ENCODE data around the gene SASH3. TPM values are rescaled to one million over a fixed set of nuclear protein-coding genes. Genes with fewer than 3 reads are reported as not detected.

SASH3 gene
- polyA plus RNA-seq, 1 donor: 3.1 TPM

- DNase-seq: no peak
Measured at GRCh38 chrX:129760155-129760554, 19.6 kb upstream of the SASH3 start.

GRCh38 chrX:129760981-129761380, 18.8 kb upstream of the SASH3 start:
- no peak for DNase-seq

- DNase-seq: no peak
Measured at GRCh38 chrX:129761596-129761995, 18.2 kb upstream of the SASH3 start.

- no peak for DNase-seq
Measured at GRCh38 chrX:129762448-129762847, 17.3 kb upstream of the SASH3 start.

- no peak for DNase-seq
Measured at GRCh38 chrX:129763666-129764065, 16.1 kb upstream of the SASH3 start.

GRCh38 chrX:129768186-129768585, 11.6 kb upstream of the SASH3 start:
- no peak for DNase-seq

GRCh38 chrX:129768586-129769466, 10.9 kb upstream of the SASH3 start:
- no peak for DNase-seq

GRCh38 chrX:129769467-129770154, 10.1 kb upstream of the SASH3 start:
- DNase-seq: no peak

GRCh38 chrX:129771266-129771995, 8.3 kb upstream of the SASH3 start:
- DNase-seq: no peak

- DNase-seq: no peak
Measured at GRCh38 chrX:129772796-129773431, 6.8 kb upstream of the SASH3 start.

- no peak for DNase-seq
Measured at GRCh38 chrX:129773649-129774458, 5.9 kb upstream of the SASH3 start.

GRCh38 chrX:129777218-129778030, 2.3 kb upstream of the SASH3 start:
- no peak for DNase-seq

GRCh38 chrX:129779086-129779672, 570 bp upstream of the SASH3 start:
- no peak for DNase-seq

GRCh38 chrX:129780441-129781105, 824 bp downstream of the SASH3 start:
- no peak for DNase-seq

- no peak for DNase-seq
Measured at GRCh38 chrX:129781134-129781672, 1.5 kb downstream of the SASH3 start.

GRCh38 chrX:129781680-129782495, 2.1 kb downstream of the SASH3 start:
- DNase-seq: no peak

- DNase-seq: no peak
Measured at GRCh38 chrX:129782706-129783105, 3.0 kb downstream of the SASH3 start.

- no peak for DNase-seq
Measured at GRCh38 chrX:129783291-129783713, 3.6 kb downstream of the SASH3 start.

GRCh38 chrX:129784371-129784770, 4.6 kb downstream of the SASH3 start:
- DNase-seq: no peak

All from hindlimb muscle (tissue), 1 donor.